H54 (cell line): ENCODE measurements around the gene EFS.
A peak's percentile ranks its signal among the peaks of the same experiment; 100 is the strongest.

Experiments used
- DNase-seq: peaks from one replicate; pipeline ENCODE4 v3.0.0; 2011; ENCODE audit warnings: low spot score, mixed read lengths; ENCODE audit not compliant: insufficient read length
- FAIRE-seq: peaks from 3 replicates; lab custom pipeline; 2011; peaks lifted over from hg19 to GRCh38; lab: Jason Lieb, UNC
- POLR2A ChIP-seq: IDR thresholded peaks from 2 replicates; pipeline ENCODE4 v1.6.1; 2011; ENCODE audit warnings: low read depth, mild to moderate bottlenecking, low read length

Gene EFS

GRCh38 chr14:23308721-23309445 lies 56.1 kb downstream of the EFS start:
- TF ChIP-seq POLR2A = no peak
- no peak for FAIRE-seq
- DNase-seq = no peak

GRCh38 chr14:23307687-23308644 lies 57.0 kb downstream of the EFS start:
- DNase-seq (no peak), FAIRE-seq (no peak)
- no peak for TF ChIP-seq POLR2A

GRCh38 chr14:23307146-23307530 lies 57.8 kb downstream of the EFS start:
- no peak for DNase-seq
- FAIRE-seq = no peak
- no peak for TF ChIP-seq POLR2A

- FAIRE-seq (no peak), DNase-seq (peak; percentile 42)
- peak; percentile 47 for TF ChIP-seq POLR2A
Observed at GRCh38 chr14:23306412-23307145, 58.4 kb downstream of the EFS start, which contains the start of gene BCL2L2. TSS of gene BCL2L2 (plus strand) at chr14:23306833. CDS start at chr14:23307768, 935 bp downstream.
